ENCODE measurements around the gene ZAP70. TPM values are rescaled to one million over a fixed set of nuclear protein-coding genes. Genes with fewer than 3 reads are reported as not detected.

The ZAP70 gene
- total and polyA plus RNA-seq, 10 of the 15 experiments (the other 5 are each of a cell fraction or from before 2014, with no cell fraction given), result 0.18 to 2.9 (median 1.2) TPM; not detected in 1

- no peak for TF ChIP-seq PRDM15 (CRISPR knock-in tag; IDR thresholded peaks at IDR 0.05)
- 0 out of 2 replicates have a peak, but pooled peaks have one; percentile 38 for TF ChIP-seq NFXL1 (IDR thresholded peaks at IDR 0.05; ENCODE audit: borderline replicate concordance)
- no peak for TF ChIP-seq CREM (IDR thresholded peaks at IDR 0.05; ENCODE audit: low read depth)
- peak; percentile 27; the same call in 2 of the 3 replicates for TF ChIP-seq POU2F2 (IDR thresholded peaks at IDR 0.05; ENCODE audit: borderline replicate concordance, low read depth, low read length)
- TF ChIP-seq ZSCAN29 (IDR thresholded peaks at IDR 0.05), result no peak
- peak in 1 of 2 experiments; percentile 60; a peak in 1 of 4 replicates for TF ChIP-seq BHLHE40 (IDR thresholded peaks at IDR 0.05; ENCODE audit: borderline replicate concordance in 1 of 2, low read depth in 2 of 2, low read length in 1 of 2)
- TF ChIP-seq BACH1 (IDR thresholded peaks at IDR 0.05; ENCODE audit: borderline replicate concordance), result no peak
- TF ChIP-seq RELB (IDR thresholded peaks at IDR 0.05; ENCODE audit: low read depth), result no peak
- TF ChIP-seq TARDBP (IDR thresholded peaks at IDR 0.05; ENCODE audit: borderline replicate concordance), result no peak
- TF ChIP-seq EGR1 (IDR thresholded peaks at IDR 0.05; ENCODE audit: borderline replicate concordance in 1 of 2, low read depth in 2 of 2, low read length in 2 of 2), result peak in 1 of 2 experiments; percentile 57; a peak in 2 of 3 replicates
- TF ChIP-seq NKRF (conservative IDR thresholded peaks at IDR 0.05), result peak; percentile 79
- TF ChIP-seq FOS (IDR thresholded peaks at IDR 0.05; ENCODE audit: borderline replicate concordance, extremely low read depth, insufficient read length), result no peak
- TF ChIP-seq SMARCA5 (IDR thresholded peaks at IDR 0.05), result peak; percentile 42; the same call in 1 of the 2 replicates
- TF ChIP-seq NR2F1 (conservative IDR thresholded peaks at IDR 0.05), result peak; percentile 72
- no peak for TF ChIP-seq MTA3 (IDR thresholded peaks at IDR 0.05; ENCODE audit: borderline replicate concordance, low read length)
- no peak for TF ChIP-seq ZNF592 (IDR thresholded peaks at IDR 0.05)
- no peak for TF ChIP-seq RAD51 (IDR thresholded peaks at IDR 0.05)
- no peak for TF ChIP-seq ETV6 (conservative IDR thresholded peaks at IDR 0.05 in 1 of 2, IDR thresholded peaks at IDR 0.05 in 1 of 2; ENCODE audit: borderline replicate concordance in 1 of 2, low read depth in 1 of 2)
- TF ChIP-seq POLR2A (IDR thresholded peaks at IDR 0.05; ENCODE audit: low read depth, low read length), result peak; percentile 75; the same call in 1 of the 2 replicates
Observed at GRCh38 chr2:97663626-97663961, 49.8 kb upstream of the ZAP70 start (continued).
